ENCODE results near the gene IFRD1.

Gene IFRD1

DNA sequence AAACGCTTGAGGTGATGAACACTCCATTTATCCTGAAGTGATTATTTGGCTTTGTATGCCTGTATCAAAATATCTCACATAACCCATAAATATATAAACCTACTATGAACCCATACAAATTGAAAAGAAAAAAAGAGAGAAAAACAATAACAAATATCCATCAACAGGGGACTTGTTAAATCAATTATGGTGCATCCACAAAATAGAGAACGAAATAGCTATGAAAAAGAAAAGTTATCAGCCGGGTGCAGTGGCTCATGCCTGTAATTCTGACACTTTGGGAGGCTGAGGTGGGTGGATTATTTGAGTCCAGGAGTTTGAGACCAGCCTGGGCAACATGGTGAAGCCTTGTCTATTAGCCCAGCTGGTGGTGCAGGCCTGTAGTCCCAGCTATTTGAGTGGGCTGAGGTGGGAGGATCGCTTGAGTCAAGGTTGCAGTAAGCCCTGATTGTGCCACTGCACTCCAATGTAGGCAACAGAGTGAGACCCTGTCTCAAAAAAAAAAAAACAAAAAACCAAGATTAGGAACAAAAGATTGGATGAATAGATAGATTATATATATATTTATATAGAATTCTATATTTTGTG, 30.6 kb upstream of the IFRD1 start:
- TF ChIP-seq EZH2phosphoT487 (IDR thresholded peaks at IDR 0.05; ENCODE audit: low read depth), result no peak
- TF ChIP-seq, protein P1, sequence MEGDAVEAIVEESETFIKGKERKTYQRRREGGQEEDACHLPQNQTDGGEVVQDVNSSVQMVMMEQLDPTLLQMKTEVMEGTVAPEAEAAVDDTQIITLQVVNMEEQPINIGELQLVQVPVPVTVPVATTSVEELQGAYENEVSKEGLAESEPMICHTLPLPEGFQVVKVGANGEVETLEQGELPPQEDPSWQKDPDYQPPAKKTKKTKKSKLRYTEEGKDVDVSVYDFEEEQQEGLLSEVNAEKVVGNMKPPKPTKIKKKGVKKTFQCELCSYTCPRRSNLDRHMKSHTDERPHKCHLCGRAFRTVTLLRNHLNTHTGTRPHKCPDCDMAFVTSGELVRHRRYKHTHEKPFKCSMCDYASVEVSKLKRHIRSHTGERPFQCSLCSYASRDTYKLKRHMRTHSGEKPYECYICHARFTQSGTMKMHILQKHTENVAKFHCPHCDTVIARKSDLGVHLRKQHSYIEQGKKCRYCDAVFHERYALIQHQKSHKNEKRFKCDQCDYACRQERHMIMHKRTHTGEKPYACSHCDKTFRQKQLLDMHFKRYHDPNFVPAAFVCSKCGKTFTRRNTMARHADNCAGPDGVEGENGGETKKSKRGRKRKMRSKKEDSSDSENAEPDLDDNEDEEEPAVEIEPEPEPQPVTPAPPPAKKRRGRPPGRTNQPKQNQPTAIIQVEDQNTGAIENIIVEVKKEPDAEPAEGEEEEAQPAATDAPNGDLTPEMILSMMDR (IDR thresholded peaks at IDR 0.05; ENCODE audit: low read depth, low read length), result no peak
- H3K27ac ChIP-seq (ENCODE audit: low read length), result no peak overlapping the region
- H3K4me2 ChIP-seq (ENCODE audit: low read length), result no peak overlapping the region
- no peak overlapping the region for H2AFZ ChIP-seq (ENCODE audit: low read depth, low read length)
- no peaks in the 10 kb centered on the region for H3K36me3 ChIP-seq (replicated peaks; ENCODE audit: low read depth, low read length)
- no peak overlapping the region for H3K9ac ChIP-seq (ENCODE audit: low read length)
- no peaks in the 10 kb centered on the region for H4K20me1 ChIP-seq (ENCODE audit: insufficient read depth, low read length)
- H3K27me3 ChIP-seq (ENCODE audit: low read depth, low read length), result no peaks in the 10 kb centered on the region
- no peaks in the 10 kb centered on the region for H3K9me3 ChIP-seq (ENCODE audit: insufficient read depth, low read length)
- H3K79me2 ChIP-seq (ENCODE audit: low read length), result no peaks in the 10 kb centered on the region
- H3K4me1 ChIP-seq (ENCODE audit: low read length), result peaks cover 12% of the 10 kb centered on the region
- no peak overlapping the region for H3K4me3 ChIP-seq (ENCODE audit: low read length)

DNA sequence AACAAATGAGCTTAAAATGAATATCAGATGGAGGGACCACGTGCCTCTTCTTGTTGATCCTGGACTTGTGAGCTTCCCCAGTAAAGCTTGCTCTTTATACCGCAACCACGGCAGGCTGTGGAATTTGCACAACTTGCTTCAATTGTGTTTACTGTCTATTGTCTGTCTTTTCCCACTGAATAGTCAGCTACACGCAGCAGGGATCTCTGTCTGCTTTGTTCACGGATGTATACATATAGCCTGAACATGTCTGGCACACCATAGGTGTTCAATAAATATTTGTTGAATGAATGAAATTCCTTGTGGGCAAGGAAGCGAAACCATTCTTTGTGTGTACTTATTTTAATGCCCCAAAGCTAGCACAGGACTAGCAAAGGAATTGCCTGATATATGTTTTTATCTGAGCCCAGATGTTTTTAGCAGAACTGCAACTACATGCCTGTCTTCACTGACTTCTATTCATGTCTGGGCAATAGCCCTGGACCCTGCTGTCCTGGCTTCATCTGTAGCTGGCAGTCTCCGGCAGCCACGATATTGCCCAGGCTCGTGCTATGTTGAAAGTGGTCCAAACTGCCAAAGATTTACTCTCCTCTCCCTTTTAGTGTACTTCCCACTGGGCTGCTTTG, 29.9 kb upstream of the IFRD1 start:
- H4K20me1 ChIP-seq (ENCODE audit: insufficient read depth, low read length), result no peaks in the 10 kb centered on the region
- H2AFZ ChIP-seq (ENCODE audit: low read depth, low read length), result no peak overlapping the region
- H3K4me3 ChIP-seq (ENCODE audit: low read length), result no peak overlapping the region
- no peaks in the 10 kb centered on the region for H3K79me2 ChIP-seq (ENCODE audit: low read length)
- peaks cover 12% of the 10 kb centered on the region for H3K4me1 ChIP-seq (ENCODE audit: low read length)
- no peak overlapping the region for H3K27ac ChIP-seq (ENCODE audit: low read length)
- no peak overlapping the region for H3K9ac ChIP-seq (ENCODE audit: low read length)
- H3K27me3 ChIP-seq (ENCODE audit: low read depth, low read length), result no peaks in the 10 kb centered on the region
- no peaks in the 10 kb centered on the region for H3K9me3 ChIP-seq (ENCODE audit: insufficient read depth, low read length)
- TF ChIP-seq EZH2phosphoT487 (IDR thresholded peaks at IDR 0.05; ENCODE audit: low read depth), result no peak
- TF ChIP-seq, protein P1 (IDR thresholded peaks at IDR 0.05; ENCODE audit: low read depth, low read length), result no peak
- H3K36me3 ChIP-seq (replicated peaks; ENCODE audit: low read depth, low read length), result no peaks in the 10 kb centered on the region
- H3K4me2 ChIP-seq (ENCODE audit: low read length), result no peak overlapping the region

DNA sequence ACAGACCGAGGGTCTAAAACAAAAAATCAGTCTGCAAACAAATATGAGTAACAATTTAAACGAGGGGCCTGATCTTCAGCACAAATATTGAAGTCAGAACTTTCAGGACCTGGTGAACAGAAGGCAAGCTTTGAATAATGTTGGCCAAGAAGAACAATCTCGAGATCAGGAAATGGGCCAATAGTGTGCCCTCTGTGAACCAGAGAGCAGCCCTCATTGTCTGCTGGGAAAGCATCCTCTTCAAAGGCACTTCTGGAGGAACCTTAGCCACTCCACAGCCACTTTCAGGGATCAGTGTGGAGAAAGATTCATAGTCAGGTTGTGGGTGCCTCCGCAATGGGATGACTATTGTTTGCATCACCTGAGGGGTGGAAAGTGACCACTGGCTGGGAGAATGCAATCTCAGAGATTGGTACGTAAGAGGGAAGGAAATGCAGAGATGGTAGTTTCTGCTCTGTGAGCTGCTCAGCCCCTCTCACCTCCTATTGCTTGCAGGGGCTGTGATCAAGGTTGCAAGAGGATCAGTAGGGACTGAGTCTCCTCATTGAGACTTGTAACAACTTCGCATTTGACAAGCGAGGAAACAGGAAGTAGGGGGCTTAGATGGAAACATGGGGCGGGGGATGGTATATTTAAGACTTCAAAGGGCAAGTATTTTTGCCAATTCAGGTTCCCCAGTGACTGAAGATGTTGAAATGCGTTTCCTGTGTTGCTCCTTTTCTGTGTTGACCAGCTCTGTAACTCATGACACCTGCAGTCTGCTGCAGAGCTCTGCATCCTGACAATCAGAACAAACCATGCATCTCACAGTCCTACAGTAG, 28.4 kb upstream of the IFRD1 start:
- TF ChIP-seq EZH2phosphoT487 (IDR thresholded peaks at IDR 0.05; ENCODE audit: low read depth), result no peak
- TF ChIP-seq, protein P1 (IDR thresholded peaks at IDR 0.05; ENCODE audit: low read depth, low read length), result no peak
- no peak overlapping the region for H3K4me3 ChIP-seq (ENCODE audit: low read length)
- H4K20me1 ChIP-seq (ENCODE audit: insufficient read depth, low read length), result no peaks in the 10 kb centered on the region
- H3K36me3 ChIP-seq (replicated peaks; ENCODE audit: low read depth, low read length), result no peaks in the 10 kb centered on the region
- no peak overlapping the region for H3K9ac ChIP-seq (ENCODE audit: low read length)
- no peak overlapping the region; the same call in 1 of the 2 replicates for H2AFZ ChIP-seq (ENCODE audit: low read depth, low read length)
- peaks cover 12% of the 10 kb centered on the region for H3K4me1 ChIP-seq (ENCODE audit: low read length)
- no peaks in the 10 kb centered on the region for H3K79me2 ChIP-seq (ENCODE audit: low read length)
- no peaks in the 10 kb centered on the region for H3K27me3 ChIP-seq (ENCODE audit: low read depth, low read length)
- H3K9me3 ChIP-seq (ENCODE audit: insufficient read depth, low read length), result no peaks in the 10 kb centered on the region
- no peak overlapping the region for H3K27ac ChIP-seq (ENCODE audit: low read length)
- no peak overlapping the region for H3K4me2 ChIP-seq (ENCODE audit: low read length)

DNA sequence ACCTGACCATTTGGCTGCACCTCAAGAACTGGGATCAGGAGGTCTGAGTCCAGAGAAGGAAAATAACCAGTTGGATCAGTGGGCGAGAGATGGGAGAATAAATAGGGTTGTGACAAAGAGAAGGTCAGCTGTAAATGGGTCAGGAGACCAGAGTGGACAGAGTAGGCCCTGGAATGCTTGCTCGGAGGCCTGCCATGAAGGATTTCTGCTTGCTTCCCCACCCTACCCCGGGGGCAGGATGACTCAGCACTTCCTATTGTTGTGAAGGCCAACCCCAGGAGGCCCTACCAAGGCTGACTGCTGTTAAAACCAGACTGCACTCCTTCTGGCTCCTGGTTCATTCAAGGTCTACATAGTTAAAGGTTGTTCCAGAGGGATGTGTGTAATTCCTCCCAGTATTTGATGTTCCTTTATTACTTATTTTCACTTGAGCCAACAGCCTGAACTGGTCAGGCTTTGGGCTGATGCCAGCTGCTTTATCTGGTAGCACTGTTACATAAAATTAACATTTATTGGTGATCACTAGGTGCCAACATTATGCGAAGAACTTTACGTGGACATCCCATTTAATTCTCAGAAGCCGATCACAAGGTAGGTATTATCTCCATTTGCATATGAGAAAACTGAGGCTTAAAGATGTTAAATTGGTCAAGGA, 27.3 kb upstream of the IFRD1 start:
- Histone ChIP-seq H3K9me3 (ENCODE audit: insufficient read depth, low read length) (no peaks in the 10 kb centered on the region), H3K4me2 (ENCODE audit: low read length) (peak overlapping the region; percentile 2; the same call in 1 of the 2 replicates), H3K27me3 (ENCODE audit: low read depth, low read length) (no peaks in the 10 kb centered on the region), H3K79me2 (ENCODE audit: low read length) (no peaks in the 10 kb centered on the region), H3K4me3 (ENCODE audit: low read length) (no peak overlapping the region), H3K4me1 (ENCODE audit: low read length) (peaks cover 12% of the 10 kb centered on the region), H4K20me1 (ENCODE audit: insufficient read depth, low read length) (no peaks in the 10 kb centered on the region), H2AFZ (ENCODE audit: low read depth, low read length) (peak overlapping the region; percentile 63), H3K9ac (ENCODE audit: low read length) (no peak overlapping the region), H3K27ac (ENCODE audit: low read length) (no peak overlapping the region), H3K36me3 (replicated peaks; ENCODE audit: low read depth, low read length) (no peaks in the 10 kb centered on the region)
- TF ChIP-seq EZH2phosphoT487 (IDR thresholded peaks at IDR 0.05; ENCODE audit: low read depth), result no peak
- TF ChIP-seq, protein P1 (IDR thresholded peaks at IDR 0.05; ENCODE audit: low read depth, low read length), result no peak

Measured in OCI-LY3 (cell line).